ENCODE data around the gene ASB15. TPM values are rescaled to one million over a fixed set of nuclear protein-coding genes. Genes with fewer than 3 reads are reported as not detected.

Gene ASB15
- total and polyA plus RNA-seq, 2 of the 4 experiments (the other 2 are of a cell fraction): not detected

GRCh38 chr7:123649964-123650363 lies 48.3 kb downstream of the ASB15 start:
- dilution Hi-C loops (cut with HindIII; ENCODE audit: low sequenced_read_pairs, unreplicated experiment): no loop called here
- Histone ChIP-seq H3K9me3 (ENCODE audit: control insufficient read depth, insufficient read depth, low read length) (no peaks in the 10 kb centered on the region), H4K8ac (ENCODE audit: low read depth in 2 of 2, low read length in 2 of 2) (no peak overlapping the region), H2AK9ac (replicated peaks; ENCODE audit: low read depth, low read length, poor library complexity) (no peak overlapping the region), H3K79me1 (ENCODE audit: low read depth in 1 of 2, low read length in 2 of 2) (no peaks in the 10 kb centered on the region), H3K27me3 (ENCODE audit: control insufficient read depth, insufficient read depth, low read length) (peaks cover 7% of the 10 kb centered on the region), H3K9ac (ENCODE audit: low read depth, low read length) (no peak overlapping the region), H2BK15ac (ENCODE audit: low read depth, low read length) (no peak overlapping the region), H3K36me3 (ENCODE audit: control insufficient read depth, insufficient read depth, low read length) (no peaks in the 10 kb centered on the region), H3K4ac (ENCODE audit: low read depth, low read length) (no peak overlapping the region), H3K18ac (ENCODE audit: low read depth, low read length) (no peak overlapping the region), H3K4me3 (ENCODE audit: insufficient read depth, low read depth, low read length) (no peak overlapping the region), H3K4me2 (ENCODE audit: low read depth, low read length) (no peak overlapping the region), H3K14ac (replicated peaks; ENCODE audit: low read depth, low read length) (no peak overlapping the region), H2AFZ (replicated peaks; ENCODE audit: low read length, poor library complexity) (no peak overlapping the region), H3K27ac (ENCODE audit: insufficient read depth, low read length) (no peak overlapping the region), H3K23ac (ENCODE audit: low read depth, low read length) (no peak overlapping the region), H2AK5ac (ENCODE audit: low read depth, low read length) (no peak overlapping the region), H2BK20ac (ENCODE audit: low read depth, low read length) (no peak overlapping the region), H2BK5ac (ENCODE audit: low read depth, low read length, poor library complexity, severe bottlenecking) (no peak overlapping the region), H3K4me1 (ENCODE audit: control insufficient read depth, insufficient read depth, low read length) (no peaks in the 10 kb centered on the region), H2BK120ac (ENCODE audit: low read depth, low read length) (no peak overlapping the region), H3K56ac (ENCODE audit: extremely low read depth, insufficient read depth, low read length) (no peak overlapping the region), H4K91ac (ENCODE audit: insufficient read depth, low read depth, low read length) (no peak overlapping the region), H4K20me1 (ENCODE audit: insufficient read depth, low read length) (no peaks in the 10 kb centered on the region), H4K5ac (ENCODE audit: low read depth, low read length) (no peak overlapping the region), H3K9me1 (ENCODE audit: insufficient read depth, low read length) (no peaks in the 10 kb centered on the region)
- no CpG with 5 or more reads among the region's 2 CpGs for WGBS, 2 experiments (ENCODE audit: extremely low coverage in 2 of 2, insufficient read length in 1 of 2)
- ATAC-seq (ENCODE audit: low read depth) (no peak), DNase-seq (no peak)
- CTCF ChIA-PET: no interaction called here
- POLR2A ChIA-PET (ENCODE audit: unreplicated experiment): no interaction called here
- no peak for TF ChIP-seq NFE2L2 (IDR thresholded peaks at IDR 0.05; ENCODE audit: low read depth, low read length)
- no peak for TF ChIP-seq CEBPB (IDR thresholded peaks at IDR 0.05; ENCODE audit: low read depth, low read length)
- TF ChIP-seq, protein P1, sequence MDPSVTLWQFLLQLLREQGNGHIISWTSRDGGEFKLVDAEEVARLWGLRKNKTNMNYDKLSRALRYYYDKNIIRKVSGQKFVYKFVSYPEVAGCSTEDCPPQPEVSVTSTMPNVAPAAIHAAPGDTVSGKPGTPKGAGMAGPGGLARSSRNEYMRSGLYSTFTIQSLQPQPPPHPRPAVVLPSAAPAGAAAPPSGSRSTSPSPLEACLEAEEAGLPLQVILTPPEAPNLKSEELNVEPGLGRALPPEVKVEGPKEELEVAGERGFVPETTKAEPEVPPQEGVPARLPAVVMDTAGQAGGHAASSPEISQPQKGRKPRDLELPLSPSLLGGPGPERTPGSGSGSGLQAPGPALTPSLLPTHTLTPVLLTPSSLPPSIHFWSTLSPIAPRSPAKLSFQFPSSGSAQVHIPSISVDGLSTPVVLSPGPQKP (IDR thresholded peaks at IDR 0.05; ENCODE audit: borderline replicate concordance, low read depth, low read length): no peak
- TF ChIP-seq FOS (IDR thresholded peaks at IDR 0.05; ENCODE audit: low read depth, low read length): no peak
- TF ChIP-seq, protein P2, sequence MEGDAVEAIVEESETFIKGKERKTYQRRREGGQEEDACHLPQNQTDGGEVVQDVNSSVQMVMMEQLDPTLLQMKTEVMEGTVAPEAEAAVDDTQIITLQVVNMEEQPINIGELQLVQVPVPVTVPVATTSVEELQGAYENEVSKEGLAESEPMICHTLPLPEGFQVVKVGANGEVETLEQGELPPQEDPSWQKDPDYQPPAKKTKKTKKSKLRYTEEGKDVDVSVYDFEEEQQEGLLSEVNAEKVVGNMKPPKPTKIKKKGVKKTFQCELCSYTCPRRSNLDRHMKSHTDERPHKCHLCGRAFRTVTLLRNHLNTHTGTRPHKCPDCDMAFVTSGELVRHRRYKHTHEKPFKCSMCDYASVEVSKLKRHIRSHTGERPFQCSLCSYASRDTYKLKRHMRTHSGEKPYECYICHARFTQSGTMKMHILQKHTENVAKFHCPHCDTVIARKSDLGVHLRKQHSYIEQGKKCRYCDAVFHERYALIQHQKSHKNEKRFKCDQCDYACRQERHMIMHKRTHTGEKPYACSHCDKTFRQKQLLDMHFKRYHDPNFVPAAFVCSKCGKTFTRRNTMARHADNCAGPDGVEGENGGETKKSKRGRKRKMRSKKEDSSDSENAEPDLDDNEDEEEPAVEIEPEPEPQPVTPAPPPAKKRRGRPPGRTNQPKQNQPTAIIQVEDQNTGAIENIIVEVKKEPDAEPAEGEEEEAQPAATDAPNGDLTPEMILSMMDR (conservative IDR thresholded peaks at IDR 0.05; ENCODE audit: low read depth, low read length): no peak
- TF ChIP-seq MXI1 (IDR thresholded peaks at IDR 0.05; ENCODE audit: borderline replicate concordance, low read depth, low read length): no peak
- TF ChIP-seq RAD21 (IDR thresholded peaks at IDR 0.05; ENCODE audit: low read length): no peak
- TF ChIP-seq SMC3 (IDR thresholded peaks at IDR 0.05; ENCODE audit: low read depth, low read length): no peak
- TF ChIP-seq RFX5 (IDR thresholded peaks at IDR 0.05; ENCODE audit: low read depth, low read length): no peak
- no peak for TF ChIP-seq POLR2A (IDR thresholded peaks at IDR 0.05; ENCODE audit: low read depth, low read length)
- no peak for TF ChIP-seq MAFK (IDR thresholded peaks at IDR 0.05; ENCODE audit: low read depth, low read length)
- no peak for TF ChIP-seq MAZ (IDR thresholded peaks at IDR 0.05; ENCODE audit: borderline replicate concordance, low read depth, low read length)
- TF ChIP-seq, protein P3, sequence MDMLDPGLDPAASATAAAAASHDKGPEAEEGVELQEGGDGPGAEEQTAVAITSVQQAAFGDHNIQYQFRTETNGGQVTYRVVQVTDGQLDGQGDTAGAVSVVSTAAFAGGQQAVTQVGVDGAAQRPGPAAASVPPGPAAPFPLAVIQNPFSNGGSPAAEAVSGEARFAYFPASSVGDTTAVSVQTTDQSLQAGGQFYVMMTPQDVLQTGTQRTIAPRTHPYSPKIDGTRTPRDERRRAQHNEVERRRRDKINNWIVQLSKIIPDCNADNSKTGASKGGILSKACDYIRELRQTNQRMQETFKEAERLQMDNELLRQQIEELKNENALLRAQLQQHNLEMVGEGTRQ (IDR thresholded peaks at IDR 0.05; ENCODE audit: low read depth, low read length): no peak
- no peak for TF ChIP-seq RCOR1 (IDR thresholded peaks at IDR 0.05; ENCODE audit: insufficient replicate concordance, low read length)
- intact Hi-C loops (cut with micrococcal nuclease): no loop called here
- in situ Hi-C loops (cut with MboI; ENCODE audit: low sequenced_read_pairs): loop anchor here (25.0 kb wide), 1 partner anchor 212 kb away; no protein-coding TSS in a partner anchor
- no TSS peak for BruUV-seq (replicated peaks)

Data from IMR-90 (cell line).